ENCODE measurements around the gene SLC52A1.
"Not testable (repeated sequence)": the region's sequence is repeated elsewhere in the genome, so short reads cannot be mapped to it uniquely, and the experiment has no call there.

The SLC52A1 gene

GRCh38 chr17:5030168-5030567, 5.1 kb downstream of the SLC52A1 start:
- DNase-seq: not testable (repeated sequence)

- no peak for DNase-seq
Observed at GRCh38 chr17:5027916-5028315, 7.3 kb downstream of the SLC52A1 start.

GRCh38 chr17:5027299-5027698, 7.9 kb downstream of the SLC52A1 start:
- DNase-seq: no peak

- no peak for DNase-seq
Observed at GRCh38 chr17:5024604-5025003, 10.6 kb downstream of the SLC52A1 start.

GRCh38 chr17:5023588-5024147, 11.6 kb downstream of the SLC52A1 start:
- DNase-seq: no peak

GRCh38 chr17:5022171-5022711, 13.0 kb downstream of the SLC52A1 start:
- DNase-seq: no peak

- no peak for DNase-seq
Observed at GRCh38 chr17:5020502-5021023, 14.7 kb downstream of the SLC52A1 start.

GRCh38 chr17:5019475-5019956, 15.7 kb downstream of the SLC52A1 start:
- DNase-seq: peak; percentile 34 to 41

GRCh38 chr17:5014357-5014756, 20.9 kb downstream of the SLC52A1 start:
- no peak for DNase-seq

GRCh38 chr17:5011928-5012327, 23.3 kb downstream of the SLC52A1 start:
- peak in 1 of 2 donors; percentile 26 for DNase-seq

- no peak for DNase-seq
Observed at GRCh38 chr17:5003214-5003867, 31.9 kb downstream of the SLC52A1 start.

- DNase-seq: no peak
Observed at GRCh38 chr17:5002121-5002788, 33.0 kb downstream of the SLC52A1 start.

GRCh38 chr17:5000237-5000639, 35.0 kb downstream of the SLC52A1 start:
- DNase-seq: no peak

- DNase-seq: no peak
Observed at GRCh38 chr17:4999430-5000093, 35.7 kb downstream of the SLC52A1 start.

- no peak for DNase-seq
Observed at GRCh38 chr17:4998732-4999429, 36.3 kb downstream of the SLC52A1 start.

- no peak for DNase-seq
Observed at GRCh38 chr17:4998027-4998731, 37.0 kb downstream of the SLC52A1 start.

GRCh38 chr17:4997302-4998026, 37.8 kb downstream of the SLC52A1 start, which contains the start of the genes INCA1 and KIF1C:
Gene INCA1, minus strand, starts transcription at chr17:4997522. Its CDS starts 3,085 bp downstream, at chr17:4994437.
Gene KIF1C, plus strand, starts transcription at chr17:4997950. Its CDS starts 2,297 bp downstream, at chr17:5000247.
- peak; percentile 88 to 93 for DNase-seq

- DNase-seq: no peak
Observed at GRCh38 chr17:4994081-4994595, 41.1 kb downstream of the SLC52A1 start.

GRCh38 chr17:4987767-4988567, 47.3 kb downstream of the SLC52A1 start:
- no peak for DNase-seq

Data from stimulated activated CD4-positive, alpha-beta T cell treated with anti-CD3 and anti-CD28 coated beads, Interleukin-2, amount 100 ng/mL, for 24 hours (primary cell).